Spinal cord (tissue), 10 donors: ENCODE results near the gene BCAS3. TPM values are rescaled to one million over a fixed set of nuclear protein-coding genes. Genes with fewer than 3 reads are reported as not detected.

ENCODE experiments used
- DNase-seq, 6 donors: peaks; one replicate each; pipeline versions ENCODE4 v3.0.0 to v3.0.0-alpha.2; 2013 to 2015; ENCODE audit warnings: low spot score in 6 of 6, low read depth in 4 of 6
- H3K27ac ChIP-seq: one replicate; pipeline ENCODE4 v1.5.1; 2013; ENCODE audit warnings: low read depth, low read length, control low read depth
- H3K27me3 ChIP-seq: one replicate; pipeline ENCODE4 v1.6.1; 2013; ENCODE audit warnings: low read length; ENCODE audit not compliant: control insufficient read depth, insufficient read depth
- H3K36me3 ChIP-seq: one replicate; pipeline ENCODE4 v1.6.1; 2013; ENCODE audit warnings: low read length; ENCODE audit not compliant: control insufficient read depth, insufficient read depth
- H3K4me1 ChIP-seq: one replicate; pipeline ENCODE4 v1.6.1; 2013; ENCODE audit warnings: low read length; ENCODE audit not compliant: control insufficient read depth, insufficient read depth
- H3K4me3 ChIP-seq: one replicate; pipeline ENCODE4 v1.5.1; 2013; ENCODE audit warnings: low read depth, low read length, control low read depth
- H3K9me3 ChIP-seq: one replicate; pipeline ENCODE4 v1.6.1; 2013; ENCODE audit warnings: low read length; ENCODE audit not compliant: control insufficient read depth, insufficient read depth
- WGBS: methylation state at CpG from one replicate; pipeline ENCODE4 v1.1.5; 2013; ENCODE audit warnings: missing lambda C conversion rate; ENCODE audit not compliant: insufficient coverage; 5-methylcytosine and 5-hydroxymethylcytosine counted together
- polyA plus RNA-seq, 2 donors: library from polyadenylated mRNA; unstranded; fragments of 120-200 nt; gene quantifications; one replicate each; pipeline ENCODE4 v1.2.1, GENCODE V29; 2013; ENCODE audit not compliant: insufficient read length in 2 of 2
- total RNA-seq, 2 donors: library from RNA; depleted of rRNA in 1 of 2; stranded (reverse); fragments of 120-200 nt in 1 of 2; fragments of >200 nt in 1 of 2; gene quantifications; one replicate each; pipeline versions ENCODE4 v1.2.3 to v1.2.4, GENCODE V29; 2013 to 2014
- donor health status: healthy.

The BCAS3 gene
- total and polyA plus RNA-seq, 4 donors: 20.5 to 53.4 (median 25.7) TPM

DNA sequence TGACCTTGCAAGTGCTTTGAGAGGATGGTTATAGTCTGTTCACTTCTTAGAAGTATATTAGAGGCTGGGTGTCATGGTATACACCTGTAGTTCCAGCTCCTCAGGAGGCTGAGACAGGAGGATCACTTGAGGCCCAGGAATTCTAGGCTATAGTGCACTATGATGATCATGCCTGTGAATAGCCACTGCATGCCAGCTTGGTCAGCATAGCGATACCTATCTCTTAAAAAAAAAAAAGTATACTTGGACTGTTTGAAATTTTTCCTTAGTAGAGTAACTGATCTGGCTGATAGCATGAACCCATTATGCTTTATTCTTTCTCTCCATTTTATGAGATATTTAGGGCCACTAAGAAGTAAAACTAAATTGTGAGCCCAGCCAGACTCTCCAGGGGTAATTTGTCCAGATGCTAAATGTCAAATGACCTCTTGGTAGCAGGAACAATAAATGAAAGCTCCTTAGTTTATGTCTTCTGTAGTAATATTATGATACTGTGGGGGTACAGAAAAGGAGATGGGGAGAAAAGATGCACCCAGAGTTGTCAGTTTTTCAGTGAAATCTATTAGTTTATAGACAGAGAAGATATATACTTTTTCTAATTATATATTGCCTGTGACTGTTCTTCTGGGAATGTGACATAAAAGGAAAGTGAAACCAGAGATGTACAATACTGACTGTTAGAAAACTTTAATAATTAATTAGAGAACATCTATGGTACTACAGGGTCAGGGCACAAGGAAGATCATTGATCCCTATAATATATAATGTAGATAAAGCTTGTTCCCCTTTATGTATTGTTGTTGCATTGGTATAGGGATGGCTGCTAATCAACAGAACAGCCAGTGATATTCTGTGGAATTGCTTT lies 386.7 kb downstream of the BCAS3 start:
- no peak overlapping the region for H3K4me3 ChIP-seq

DNA sequence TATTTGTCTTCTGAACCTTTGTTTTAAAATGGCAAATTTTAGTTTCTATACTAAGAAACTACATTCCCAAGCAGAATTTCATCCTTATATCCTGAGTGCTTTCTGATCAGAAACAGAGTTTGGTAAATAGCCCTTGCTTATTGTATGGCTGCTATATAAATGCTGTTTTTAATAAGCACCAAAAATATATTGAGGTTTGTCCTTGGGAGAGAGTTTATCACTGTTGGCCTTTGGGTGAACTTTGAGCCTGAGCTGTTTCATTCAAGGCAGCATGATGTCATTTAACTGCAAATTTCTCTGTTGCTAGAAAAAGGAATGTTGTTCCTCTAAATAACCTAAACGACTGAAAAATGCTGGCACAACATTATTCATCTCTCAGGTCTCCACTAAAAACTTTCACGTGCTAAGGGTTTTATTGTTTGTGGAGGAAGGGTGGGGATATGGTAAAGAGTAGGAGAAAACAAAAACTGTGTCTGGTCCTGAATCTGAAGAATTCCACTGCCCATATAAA lies 387.7 kb downstream of the BCAS3 start:
- H3K4me3 ChIP-seq: no peak overlapping the region
- WGBS: no CpG with 5 or more reads among the region's 2 CpGs
- no peaks in the 10 kb centered on the region for H3K27me3 ChIP-seq
- no peaks in the 10 kb centered on the region for H3K4me1 ChIP-seq
- no peaks in the 10 kb centered on the region for H3K9me3 ChIP-seq
- peak overlapping the region; percentile 44 for H3K27ac ChIP-seq
- peak in 2 of 6 donors; percentile 21 to 34 for DNase-seq
- no peaks in the 10 kb centered on the region for H3K36me3 ChIP-seq

More for the DNA sequence above, 386.7 kb downstream of the BCAS3 start:
- Histone ChIP-seq H3K27me3 (no peaks in the 10 kb centered on the region), H3K9me3 (no peaks in the 10 kb centered on the region), H3K36me3 (no peaks in the 10 kb centered on the region), H3K4me1 (no peaks in the 10 kb centered on the region), H3K27ac (no peak overlapping the region)
- no CpG with 5 or more reads among the region's 1 CpG for WGBS
- DNase-seq: no peak

DNA sequence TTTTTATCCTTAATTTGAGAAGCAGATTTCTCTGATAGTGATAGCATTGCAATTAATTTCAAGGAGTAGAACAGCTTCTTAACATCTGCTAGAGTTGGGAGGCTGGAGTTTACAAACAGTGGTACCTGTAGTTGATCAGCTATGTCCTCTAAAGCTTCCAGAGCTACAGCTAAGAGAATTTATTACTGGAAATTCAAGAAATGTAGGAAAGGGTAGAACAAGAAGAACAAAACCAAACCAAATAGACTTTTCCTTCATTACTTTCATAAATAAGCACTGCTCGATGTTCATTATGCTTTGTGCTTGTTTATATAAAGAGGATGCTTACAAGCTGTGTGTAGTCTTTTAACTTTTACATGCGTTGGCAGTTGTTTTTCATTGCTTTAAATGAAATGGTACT lies 388.4 kb downstream of the BCAS3 start:
- Histone ChIP-seq H3K9me3 (no peaks in the 10 kb centered on the region), H3K36me3 (no peaks in the 10 kb centered on the region), H3K27me3 (no peaks in the 10 kb centered on the region), H3K27ac (no peak overlapping the region), H3K4me3 (no peak overlapping the region), H3K4me1 (no peaks in the 10 kb centered on the region)
- no CpG with 5 or more reads among the region's 2 CpGs for WGBS
- peak in 1 of 6 donors; percentile 1 for DNase-seq

DNA sequence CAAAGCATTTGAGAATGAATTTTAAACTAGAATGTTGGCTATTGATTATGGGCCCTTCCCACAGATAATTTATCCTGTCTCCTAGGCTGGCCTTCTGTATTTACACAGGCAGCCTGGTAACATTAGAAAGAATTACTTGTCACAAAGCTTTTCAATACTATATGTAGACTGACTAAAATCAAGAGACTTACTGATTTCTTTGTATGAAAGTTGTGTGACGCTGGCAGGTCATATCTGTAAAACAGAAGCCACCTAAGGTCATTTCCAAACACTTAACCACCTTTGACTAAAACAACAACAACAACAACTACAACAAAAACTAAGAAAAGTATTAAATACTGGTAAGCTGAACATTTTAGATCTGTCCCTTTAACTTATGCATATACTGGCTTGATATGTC lies 393.0 kb downstream of the BCAS3 start:
- H3K36me3 ChIP-seq: no peaks in the 10 kb centered on the region
- no peak overlapping the region for H3K27ac ChIP-seq
- no peaks in the 10 kb centered on the region for H3K4me1 ChIP-seq
- WGBS: no CpG with 5 or more reads among the region's 1 CpG
- no peak for DNase-seq
- H3K9me3 ChIP-seq: no peaks in the 10 kb centered on the region
- no peak overlapping the region for H3K4me3 ChIP-seq
- no peaks in the 10 kb centered on the region for H3K27me3 ChIP-seq

DNA sequence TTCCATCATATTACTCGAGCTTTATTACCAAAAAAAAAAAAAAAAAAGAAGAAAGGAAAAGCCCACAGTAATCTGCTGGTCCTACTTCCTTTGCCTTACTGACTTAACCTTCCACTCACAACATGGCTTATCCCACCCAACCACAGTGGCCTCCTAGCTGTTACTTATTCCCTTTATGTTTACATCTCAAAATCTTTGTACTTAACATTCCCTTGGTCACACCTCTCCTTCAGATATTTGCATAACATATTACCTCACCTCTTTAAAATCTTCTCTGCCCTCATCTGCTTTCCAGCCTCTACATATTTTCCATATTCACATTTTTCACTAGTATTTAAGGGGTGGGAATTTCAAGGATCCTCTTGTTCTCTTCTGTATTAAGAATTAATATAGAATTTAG lies 395.0 kb downstream of the BCAS3 start:
- Histone ChIP-seq H3K27ac (no peak overlapping the region), H3K36me3 (no peaks in the 10 kb centered on the region), H3K4me1 (no peaks in the 10 kb centered on the region), H3K4me3 (no peak overlapping the region), H3K27me3 (no peaks in the 10 kb centered on the region), H3K9me3 (no peaks in the 10 kb centered on the region)
- DNase-seq: no peak
- whole genome bisulfite sequencing: 88% methylated on average over 1 of the region's 1 CpG

DNA sequence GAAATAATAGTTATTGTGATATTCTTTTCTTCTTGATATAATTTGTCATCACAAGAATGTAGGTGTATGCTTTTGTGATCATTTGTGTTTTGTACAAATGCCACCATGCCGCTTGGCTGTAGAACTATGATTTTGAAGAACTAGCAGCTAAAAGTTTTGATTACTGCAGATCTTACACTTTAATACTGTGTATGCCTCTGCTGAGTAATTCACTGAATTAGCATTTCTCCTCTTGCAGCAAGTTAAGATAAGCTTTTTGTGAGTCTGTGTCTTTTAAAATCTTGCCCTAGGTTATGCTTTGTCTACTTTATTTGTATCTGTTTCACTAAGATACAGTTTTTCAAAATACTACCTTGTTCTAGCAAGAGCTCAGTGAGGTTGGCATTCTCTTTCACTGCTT lies 395.5 kb downstream of the BCAS3 start:
- DNase-seq: no peak
- no CpG with 5 or more reads among the region's 1 CpG for WGBS
- Histone ChIP-seq H3K27ac (no peak overlapping the region), H3K4me3 (no peak overlapping the region), H3K4me1 (no peaks in the 10 kb centered on the region), H3K36me3 (no peaks in the 10 kb centered on the region), H3K27me3 (no peaks in the 10 kb centered on the region), H3K9me3 (no peaks in the 10 kb centered on the region)

DNA sequence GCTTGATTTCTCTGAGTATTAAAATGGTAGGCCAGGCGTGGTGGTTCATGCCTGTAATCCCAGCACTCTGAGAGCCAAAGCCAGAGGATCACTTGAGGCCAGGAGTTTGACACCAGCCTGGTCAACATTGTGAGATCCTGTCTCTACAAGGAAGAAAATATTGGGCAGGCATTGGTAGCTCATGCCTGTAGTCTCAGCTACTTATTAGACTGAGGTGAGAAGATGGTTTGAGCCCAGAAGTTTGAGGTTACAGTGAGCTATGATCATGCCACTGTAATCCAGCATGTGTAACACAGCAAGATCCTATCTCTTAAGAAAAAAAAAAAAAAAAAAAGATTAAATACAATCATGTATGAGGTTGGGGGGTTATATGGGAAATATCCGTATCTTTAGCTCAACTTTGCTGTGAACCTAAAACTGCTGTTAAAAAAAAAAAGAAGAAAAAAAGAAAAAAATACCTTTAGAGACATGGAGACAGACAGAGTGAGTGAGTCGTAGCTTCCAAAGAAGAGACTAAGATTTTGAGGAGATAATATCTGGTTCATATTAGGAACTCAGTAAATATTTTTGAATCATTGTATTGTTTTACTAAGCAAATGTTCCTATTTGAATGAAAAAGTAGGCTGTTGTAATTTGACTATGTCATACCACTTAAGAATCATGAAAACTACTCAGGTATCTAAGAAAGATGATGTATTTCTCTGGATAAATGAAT lies 396.3 kb downstream of the BCAS3 start:
- DNase-seq: no peak
- no peaks in the 10 kb centered on the region for H3K36me3 ChIP-seq
- no peaks in the 10 kb centered on the region for H3K4me1 ChIP-seq
- H3K27ac ChIP-seq: no peak overlapping the region
- H3K27me3 ChIP-seq: no peaks in the 10 kb centered on the region
- no peaks in the 10 kb centered on the region for H3K9me3 ChIP-seq
- 100% methylated on average over 1 of the region's 3 CpGs for WGBS
- no peak overlapping the region for H3K4me3 ChIP-seq

DNA sequence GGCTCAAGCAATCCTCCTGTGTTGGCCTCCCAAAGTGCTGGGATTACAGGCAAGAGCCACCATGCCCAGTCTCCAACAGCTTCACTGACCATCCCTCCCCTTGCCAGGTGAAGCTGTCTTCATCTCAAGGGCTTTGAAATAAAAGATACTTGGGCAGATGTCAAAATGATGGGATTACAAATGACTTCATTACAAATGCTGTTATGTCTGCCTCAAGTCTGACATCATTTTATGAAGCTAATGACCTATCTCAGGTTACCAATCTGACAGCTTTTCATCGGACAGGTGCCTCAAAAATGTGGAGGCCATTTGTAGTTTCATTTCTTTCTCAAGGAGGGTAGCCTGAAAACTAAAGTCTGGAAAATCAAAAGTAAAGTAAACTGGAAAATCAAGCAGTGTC lies 398.3 kb downstream of the BCAS3 start:
- no peak for DNase-seq
- Histone ChIP-seq H3K9me3 (no peaks in the 10 kb centered on the region), H3K4me3 (no peak overlapping the region), H3K27ac (no peak overlapping the region), H3K27me3 (no peaks in the 10 kb centered on the region), H3K36me3 (no peaks in the 10 kb centered on the region), H3K4me1 (no peaks in the 10 kb centered on the region)
- WGBS: no CpG with 5 or more reads among the region's 1 CpG

DNA sequence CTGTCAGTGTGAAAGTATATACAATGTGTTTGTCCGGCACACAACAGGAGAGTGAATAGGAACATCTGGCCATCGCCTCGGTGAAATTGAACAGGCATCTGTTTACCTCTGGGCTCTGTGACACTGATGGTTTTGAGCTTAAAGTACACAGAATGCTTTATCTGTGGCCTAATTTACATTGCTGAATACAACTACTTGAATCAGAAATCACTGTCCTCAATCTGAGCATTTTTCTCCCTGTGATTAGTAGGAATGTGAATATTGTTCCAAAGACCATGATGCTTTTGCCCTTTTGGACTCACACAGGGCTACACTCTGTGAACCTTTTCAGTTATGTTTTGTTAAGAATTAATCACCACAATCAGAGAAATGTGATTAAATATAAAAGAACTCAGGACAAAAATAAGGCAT lies 399.0 kb downstream of the BCAS3 start:
- H3K4me1 ChIP-seq: no peaks in the 10 kb centered on the region
- no peak overlapping the region for H3K4me3 ChIP-seq
- DNase-seq: peak in 2 of 6 donors; percentile 22 to 34
- 30% methylated on average over 2 of the region's 3 CpGs for WGBS
- no peaks in the 10 kb centered on the region for H3K36me3 ChIP-seq
- H3K9me3 ChIP-seq: no peaks in the 10 kb centered on the region
- no peak overlapping the region for H3K27ac ChIP-seq
- H3K27me3 ChIP-seq: no peaks in the 10 kb centered on the region
